Measurements from ENCODE around the gene GUSB. TPM values are rescaled to one million over a fixed set of nuclear protein-coding genes. Genes with fewer than 3 reads are reported as not detected.

Gene GUSB
- total RNA-seq: 23.8 and 26.0 TPM in 2 replicates

DNA sequence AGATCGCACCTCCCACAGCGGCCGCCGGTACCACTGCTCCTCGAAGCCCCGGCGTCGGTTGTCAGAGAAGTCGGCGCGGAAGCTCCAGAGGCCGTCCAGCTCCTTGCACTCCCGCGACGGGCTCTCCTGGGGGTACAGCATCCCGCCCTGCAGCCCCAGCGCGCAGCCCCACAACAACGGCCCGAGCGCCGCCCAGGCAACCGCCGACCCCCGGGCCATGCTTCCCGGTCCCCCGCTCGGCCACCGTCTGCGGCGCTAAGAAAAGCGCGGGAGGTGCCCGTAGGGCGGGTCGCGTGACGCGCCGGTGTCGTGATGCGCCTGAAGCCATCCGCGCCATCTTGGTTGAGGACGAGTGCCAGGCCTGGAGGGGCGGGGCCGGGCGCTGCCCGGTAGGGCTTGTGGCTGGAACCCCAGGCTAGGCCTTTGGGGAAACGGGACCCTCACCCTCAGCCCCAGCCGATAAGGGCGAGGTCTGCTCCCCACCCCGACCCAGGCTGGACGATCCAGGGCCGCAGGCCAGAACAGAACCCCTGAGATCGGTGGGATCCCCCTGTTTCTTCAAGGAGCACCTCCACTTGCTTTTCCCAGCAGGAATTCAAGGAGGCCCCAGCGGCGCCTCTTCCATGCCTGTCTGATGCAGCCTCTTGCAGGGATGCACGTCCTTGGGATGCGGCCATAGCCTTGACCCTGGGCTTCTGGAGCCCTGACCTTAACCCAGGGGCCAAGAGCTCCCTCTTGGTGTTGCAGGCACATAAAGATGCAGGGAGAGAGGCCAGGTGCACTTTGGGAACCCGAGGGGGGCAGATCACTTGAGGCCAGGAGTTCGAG, at the start of gene GUSB:
Gene GUSB (minus strand): TSS at position 249 of the 828 bp plus-strand sequence. CDS start 30 bp downstream, at position 219.

Other genes with a start within 250 kb of the GUSB start
- gene VKORC1L1, start 109.1 kb downstream of the GUSB start, total RNA-seq: 13.0 and 13.7 TPM in 2 replicates
- gene ASL, start 93.6 kb upstream of the GUSB start, total RNA-seq: 47.0 and 53.0 TPM in 2 replicates
- gene CRCP, start 132.6 kb upstream of the GUSB start, total RNA-seq: 27.0 and 29.4 TPM in 2 replicates
- gene TPST1, start 223.1 kb upstream of the GUSB start, total RNA-seq: 56.8 and 59.1 TPM in 2 replicates

All from aortic smooth muscle cell (primary cell).